Superior temporal gyrus (tissue), 1 donor: ENCODE results near the gene GLIPR2.
A peak's percentile ranks its signal among the peaks of the same experiment; 100 is the strongest.
"Not testable (repeated sequence)": the region's sequence is repeated elsewhere in the genome, so short reads cannot be mapped to it uniquely, and the experiment has no call there.

ENCODE experiments used
- DNase-seq: peaks from one replicate; pipeline ENCODE4 v3.0.0-alpha.2; 2016; ENCODE audit errors: extremely low spot score

Gene GLIPR2

DNA sequence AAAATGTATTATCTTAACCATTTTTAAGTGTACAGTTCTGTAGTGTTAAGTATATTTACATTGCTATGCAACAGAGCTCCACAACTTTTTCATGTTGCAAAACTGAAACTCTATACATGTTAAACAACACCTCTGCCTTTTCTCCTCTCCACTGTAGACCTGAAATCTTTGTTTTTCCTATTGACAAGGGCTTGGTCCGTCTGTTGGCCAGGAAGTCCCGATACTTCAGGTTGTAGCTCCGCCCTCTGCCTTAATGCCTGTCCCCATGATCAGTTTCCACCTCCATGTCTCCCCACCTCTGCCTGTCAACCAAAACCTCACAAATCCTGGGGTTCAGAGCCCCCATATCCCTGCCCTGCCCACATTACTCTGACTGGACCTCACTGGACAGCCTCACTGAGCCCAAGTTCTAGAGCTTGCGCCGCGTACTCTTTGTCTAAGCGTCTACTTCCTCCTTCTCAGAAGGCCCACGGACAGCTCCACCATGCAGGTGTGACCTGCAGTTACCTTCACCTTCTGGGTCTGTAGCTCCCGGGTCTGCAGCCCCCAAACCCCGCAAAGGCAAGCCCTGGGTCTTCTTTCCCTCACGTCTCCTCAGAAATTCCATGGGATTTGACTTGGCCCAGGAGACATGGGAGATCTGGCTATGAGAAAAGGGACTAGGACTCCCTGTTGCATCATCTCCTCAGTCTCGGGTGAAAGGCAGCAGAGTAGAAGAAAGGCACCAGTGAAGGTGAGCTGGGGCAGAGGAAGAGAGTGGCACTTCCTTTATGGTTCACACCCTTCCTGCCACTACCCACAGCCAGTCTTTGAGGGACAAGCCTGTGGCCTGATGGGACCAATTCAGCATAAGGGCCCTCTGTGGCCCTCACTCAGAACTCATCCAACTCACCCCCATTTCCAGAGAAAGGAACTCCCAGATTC lies 8.0 kb downstream of the GLIPR2 start:
- DNase-seq, result no peak

DNA sequence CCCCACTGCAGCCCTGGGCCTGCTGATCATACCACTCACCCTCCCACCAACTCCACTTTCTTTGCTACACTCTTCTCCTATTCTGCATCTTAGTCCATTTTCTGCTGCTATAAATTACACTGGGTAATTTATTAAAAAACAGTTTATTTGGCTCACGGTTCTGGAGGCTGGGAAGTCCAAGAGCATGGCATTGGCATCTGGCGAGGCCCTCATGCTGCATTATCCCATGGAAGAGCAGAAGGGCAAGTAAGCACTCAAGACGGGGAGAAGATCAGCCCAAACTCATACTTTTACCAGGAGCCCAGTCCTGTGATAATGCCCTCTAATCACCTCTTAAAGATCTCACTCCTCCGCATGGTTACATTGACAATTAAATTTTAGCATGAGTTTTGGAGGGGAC lies 9.4 kb downstream of the GLIPR2 start:
- no peak for DNase-seq

DNA sequence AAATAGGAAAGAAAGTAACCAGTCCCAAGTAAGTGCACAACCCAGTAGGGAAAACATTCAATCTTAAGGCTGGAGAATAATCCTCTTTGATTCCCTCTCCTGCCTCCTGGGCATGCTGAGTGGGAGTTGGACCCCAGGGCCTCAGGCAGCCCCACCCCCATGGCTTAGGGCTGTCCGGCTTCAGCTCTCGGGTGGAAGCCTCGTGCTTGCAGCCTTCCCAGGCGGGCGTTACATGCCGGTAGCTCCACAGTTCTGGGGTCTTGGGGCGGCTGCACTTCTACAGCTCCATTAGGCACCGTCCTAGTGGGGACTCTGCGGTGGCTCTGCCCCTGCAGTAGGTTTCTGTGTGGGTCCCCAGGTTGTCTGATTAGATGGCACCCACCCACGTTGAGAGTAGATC lies 10.1 kb downstream of the GLIPR2 start:
- DNase-seq, result no peak

DNA sequence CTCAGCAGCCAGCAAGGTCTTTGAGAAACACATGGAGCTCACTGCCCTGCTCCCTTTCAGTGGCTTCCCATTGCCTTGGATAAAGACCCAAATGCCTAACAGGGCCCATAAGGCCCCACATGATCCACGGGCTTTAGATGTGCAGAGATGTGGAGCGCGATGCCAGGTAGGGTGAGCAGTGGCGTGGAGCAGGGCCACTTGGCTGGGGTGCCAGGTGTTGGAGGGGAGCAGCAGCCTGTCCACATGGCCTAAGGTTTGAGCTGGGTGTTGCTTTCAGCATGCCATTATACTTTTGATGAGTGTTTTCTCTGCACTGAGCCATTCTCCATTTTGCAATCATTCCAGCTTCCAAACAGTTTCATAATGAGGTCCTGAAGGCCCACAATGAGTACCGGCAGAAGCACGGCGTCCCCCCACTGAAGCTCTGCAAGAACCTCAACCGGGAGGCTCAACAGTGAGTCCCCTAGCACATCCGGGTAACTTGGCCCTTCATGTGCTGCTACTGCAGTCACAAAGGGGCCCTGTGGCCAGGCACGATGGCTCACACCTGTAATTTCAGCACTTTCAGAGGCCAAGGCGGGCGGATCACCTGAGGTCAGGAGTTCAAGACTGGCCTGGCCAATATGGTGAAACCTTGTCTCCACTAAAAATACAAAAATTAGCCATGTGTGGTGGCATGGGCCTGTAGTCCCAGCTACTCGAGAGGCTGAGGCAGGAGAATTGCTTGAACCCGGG lies 11.1 kb downstream of the GLIPR2 start:
- no peak for DNase-seq

DNA sequence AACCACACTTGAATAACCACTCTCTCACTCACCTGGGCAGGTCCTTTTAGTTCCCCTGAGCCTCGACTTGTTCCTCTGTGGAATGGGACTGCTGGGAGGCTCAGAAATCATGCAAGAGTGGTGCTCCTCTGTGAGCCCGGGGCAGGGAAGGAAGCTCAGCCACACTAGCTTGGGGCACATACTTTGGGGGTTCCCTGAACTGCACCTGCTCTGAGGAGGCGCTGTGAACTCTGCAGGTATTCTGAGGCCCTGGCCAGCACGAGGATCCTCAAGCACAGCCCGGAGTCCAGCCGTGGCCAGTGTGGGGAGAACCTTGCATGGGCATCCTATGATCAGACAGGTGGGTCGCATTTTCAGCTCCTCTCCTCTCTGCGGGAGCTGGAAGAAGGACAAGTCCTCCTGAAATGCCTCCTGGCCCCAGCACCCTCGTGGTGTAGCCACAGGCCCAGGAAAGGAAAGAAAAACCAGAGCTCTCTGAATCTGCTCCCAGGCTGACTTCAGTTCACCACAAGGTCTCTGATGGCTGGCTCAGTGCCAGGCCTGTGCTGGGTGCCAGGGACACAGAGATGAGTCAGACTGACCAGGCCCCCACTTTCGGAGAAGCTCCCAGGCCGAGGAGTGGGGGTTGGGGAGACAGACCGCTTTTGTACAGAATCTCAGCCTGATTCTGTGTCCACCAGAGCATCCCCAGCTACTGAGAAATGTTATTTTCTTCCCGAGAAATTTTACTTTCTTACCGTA lies 11.9 kb downstream of the GLIPR2 start:
- peak; percentile 98 for DNase-seq

DNA sequence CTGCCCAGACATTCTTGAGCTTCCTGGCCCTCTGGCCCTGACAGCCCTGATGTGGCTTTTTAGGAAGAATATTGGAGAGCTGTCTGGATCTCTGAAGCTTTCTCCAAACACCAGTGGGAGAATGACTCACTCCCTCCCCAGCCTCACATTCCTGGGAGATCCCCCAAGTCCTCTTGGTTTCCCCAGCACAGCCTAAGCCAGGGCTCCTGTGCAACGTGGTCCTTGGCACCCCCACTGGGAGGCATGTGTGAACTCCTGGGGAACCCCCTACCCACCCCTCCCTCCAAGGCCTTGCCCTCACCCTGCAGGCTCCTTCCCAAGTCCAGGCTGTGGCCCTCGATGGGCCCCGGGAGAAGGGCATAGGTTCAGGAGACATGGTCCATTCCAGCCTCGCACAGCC lies 12.7 kb downstream of the GLIPR2 start:
- DNase-seq, result no peak

DNA sequence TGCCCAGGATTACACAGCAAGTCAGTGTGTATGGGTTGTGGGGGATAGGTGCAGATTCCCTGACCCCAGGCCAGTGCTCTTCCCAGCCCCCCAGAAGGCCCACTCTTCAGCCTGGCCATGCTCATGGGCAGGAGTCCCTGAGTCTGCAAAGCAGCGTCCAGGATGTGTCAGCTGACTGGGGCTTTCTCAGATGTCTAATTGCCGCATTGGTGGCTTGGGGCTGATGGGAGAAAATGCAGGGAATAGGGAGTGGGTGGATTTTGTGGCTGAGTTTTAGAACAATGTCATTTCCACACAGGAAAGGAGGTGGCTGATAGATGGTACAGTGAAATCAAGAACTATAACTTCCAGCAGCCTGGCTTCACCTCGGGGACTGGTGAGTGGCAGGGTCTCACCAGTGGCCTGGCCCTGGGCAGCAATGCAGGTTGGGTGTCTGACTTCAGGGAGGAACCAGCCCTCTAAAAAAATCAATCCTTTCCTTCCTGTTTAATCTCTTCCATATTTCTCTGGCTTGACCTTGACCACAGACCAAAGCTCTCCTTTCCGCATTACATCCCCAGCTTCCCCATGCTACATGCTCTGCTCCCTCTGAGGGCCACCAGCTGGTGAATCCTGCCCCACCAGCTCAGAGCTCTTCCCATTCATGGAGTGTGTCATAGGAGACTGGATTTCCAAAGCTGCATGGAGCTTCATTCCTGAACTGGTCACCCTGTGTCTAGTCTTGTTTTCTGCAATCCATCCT lies 14.2 kb downstream of the GLIPR2 start:
- DNase-seq, result no peak

DNA sequence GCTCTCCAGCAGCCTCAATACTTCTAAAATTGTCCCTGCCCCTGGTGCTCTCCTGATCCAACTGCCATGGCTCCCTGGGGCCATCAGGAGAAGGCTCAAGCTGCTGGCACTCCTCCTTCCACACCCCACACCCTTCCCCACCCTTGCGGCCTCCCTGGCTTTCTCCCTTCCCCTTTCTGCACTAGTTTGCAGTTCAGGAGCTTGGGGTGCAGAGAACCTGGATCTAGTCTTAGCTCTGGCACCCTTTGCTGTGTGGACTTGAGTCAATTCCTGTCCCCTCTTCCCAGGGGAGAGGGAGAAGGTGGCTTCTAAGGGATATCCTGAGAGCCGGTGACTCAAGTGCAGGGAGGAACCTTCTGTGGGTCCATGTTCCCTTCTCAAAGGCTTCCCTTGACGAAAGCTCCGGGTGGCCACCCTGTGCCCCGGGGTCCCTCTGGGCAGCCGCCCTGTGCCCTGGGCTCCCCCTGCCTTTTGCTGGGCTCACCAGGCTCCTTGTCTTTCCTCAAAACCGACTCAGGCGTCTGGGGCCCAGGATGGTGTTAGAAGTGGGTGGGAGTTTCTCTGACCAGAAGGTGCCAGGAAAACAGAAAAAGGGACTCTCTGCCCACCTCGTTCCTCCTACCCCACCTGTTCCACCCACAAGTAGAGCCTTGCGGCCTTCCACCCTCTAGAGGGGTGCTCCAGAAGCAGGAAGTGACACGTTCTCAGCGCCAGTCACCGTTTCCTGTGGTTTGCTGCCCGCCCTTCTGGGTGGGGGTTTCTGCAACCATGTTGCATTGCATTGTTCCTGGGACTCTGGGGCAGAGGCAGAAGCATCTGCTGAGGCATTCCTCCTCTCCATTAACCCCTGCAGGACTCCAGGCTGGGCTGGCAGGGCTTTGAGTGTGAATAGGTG lies 15.0 kb downstream of the GLIPR2 start:
- no peak for DNase-seq

DNA sequence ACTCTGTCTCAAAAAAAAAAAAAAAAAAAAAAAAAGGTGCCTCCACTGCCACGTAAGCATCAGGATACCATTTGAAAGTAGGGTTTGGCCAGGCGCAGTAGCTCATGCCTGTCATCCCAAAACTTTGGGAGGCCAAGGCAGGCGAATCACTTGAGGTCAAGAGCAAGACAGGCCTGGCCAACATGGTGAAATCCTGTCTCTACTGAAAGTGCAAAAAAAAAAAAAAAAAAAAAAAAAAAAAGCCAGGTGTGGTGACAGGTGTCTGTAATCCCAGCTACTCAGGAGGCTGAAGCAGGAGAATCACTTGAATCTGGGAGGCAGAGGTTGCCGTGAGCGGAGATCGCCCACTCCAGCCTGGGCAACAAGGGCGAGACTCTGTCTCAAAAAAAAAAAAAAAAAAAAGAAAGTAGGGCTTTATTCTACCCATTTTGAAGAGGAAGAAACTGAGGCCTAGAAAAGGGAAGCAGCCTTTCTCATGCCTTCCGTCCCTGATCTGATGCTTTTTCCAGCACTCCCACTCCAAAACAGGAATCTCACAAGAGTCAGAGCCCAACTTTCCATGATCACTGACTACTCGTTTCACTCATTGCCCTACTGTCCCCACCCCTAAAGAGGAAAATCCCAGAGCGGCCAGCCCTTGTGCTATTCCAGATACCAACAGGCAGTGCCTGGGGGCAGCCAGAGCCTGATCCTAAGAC lies 16.4 kb downstream of the GLIPR2 start:
- DNase-seq, result no peak

DNA sequence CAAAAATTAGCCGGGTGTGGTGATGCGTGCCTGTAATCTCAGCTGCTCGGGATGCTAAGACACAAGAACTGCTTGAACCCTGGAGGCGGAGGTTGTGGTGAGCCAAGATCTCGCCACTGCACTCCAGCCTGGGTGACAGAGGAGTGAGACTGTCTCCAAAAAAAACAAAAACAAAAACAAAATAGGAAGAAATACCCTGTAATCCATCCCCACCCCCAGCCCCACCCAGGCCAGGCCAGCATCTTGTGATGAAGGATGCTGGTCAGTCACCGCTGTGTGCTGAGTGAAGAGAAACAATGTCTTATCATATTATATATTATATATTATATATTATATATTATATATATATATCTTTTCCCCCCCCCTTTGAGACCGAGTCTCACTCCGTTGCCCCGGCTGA lies 17.2 kb downstream of the GLIPR2 start:
- DNase-seq, result no peak

DNA sequence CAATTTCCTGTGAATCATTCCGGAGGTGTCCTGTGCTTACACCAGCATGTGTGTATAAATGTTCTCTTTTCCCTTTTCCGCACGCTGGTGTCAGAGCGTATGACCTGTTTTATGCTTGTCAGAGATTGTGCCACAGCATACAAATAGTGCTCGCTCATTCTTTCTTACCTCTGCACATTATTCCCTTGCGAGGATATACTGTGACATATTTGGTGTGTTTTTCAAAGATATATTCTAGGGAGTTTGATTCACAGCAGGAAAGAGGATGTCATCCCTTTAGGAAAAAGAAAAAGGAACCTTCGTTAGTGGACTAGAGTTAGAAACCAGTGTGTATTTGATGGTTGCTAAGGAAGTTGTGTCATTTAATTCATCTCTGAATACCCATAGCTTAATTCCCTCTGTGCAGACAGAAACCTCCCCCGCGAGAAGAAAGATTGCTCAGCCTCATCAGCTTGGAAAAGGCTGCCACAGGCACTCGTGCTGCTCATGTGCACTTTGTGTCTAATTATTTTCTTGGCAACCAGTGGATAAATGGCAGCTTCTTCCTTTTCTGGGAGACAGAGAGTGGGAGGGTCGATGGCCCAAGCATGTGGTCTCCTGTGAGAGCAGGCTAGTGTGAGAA lies 17.9 kb downstream of the GLIPR2 start:
- peak; percentile 80 for DNase-seq

DNA sequence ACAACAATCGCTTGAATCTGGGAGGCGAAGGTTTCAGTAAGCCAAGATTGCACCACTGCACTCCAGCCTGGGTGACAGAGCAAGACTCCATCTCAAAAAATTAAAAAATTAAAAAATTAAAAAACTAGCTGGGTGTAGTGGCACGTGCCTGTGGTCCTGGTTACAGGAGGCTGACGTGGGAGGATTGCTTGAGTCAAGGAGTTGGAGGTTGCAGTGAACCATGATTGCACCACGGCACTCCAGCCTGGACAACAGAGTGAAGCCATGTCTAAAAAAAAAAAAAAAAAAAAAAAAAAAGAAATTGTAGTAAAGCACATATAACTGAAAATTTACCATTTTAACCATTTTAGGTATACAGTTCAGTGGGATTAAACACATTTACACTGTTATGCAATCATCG lies 19.6 kb downstream of the GLIPR2 start:
- DNase-seq, result no peak

DNA sequence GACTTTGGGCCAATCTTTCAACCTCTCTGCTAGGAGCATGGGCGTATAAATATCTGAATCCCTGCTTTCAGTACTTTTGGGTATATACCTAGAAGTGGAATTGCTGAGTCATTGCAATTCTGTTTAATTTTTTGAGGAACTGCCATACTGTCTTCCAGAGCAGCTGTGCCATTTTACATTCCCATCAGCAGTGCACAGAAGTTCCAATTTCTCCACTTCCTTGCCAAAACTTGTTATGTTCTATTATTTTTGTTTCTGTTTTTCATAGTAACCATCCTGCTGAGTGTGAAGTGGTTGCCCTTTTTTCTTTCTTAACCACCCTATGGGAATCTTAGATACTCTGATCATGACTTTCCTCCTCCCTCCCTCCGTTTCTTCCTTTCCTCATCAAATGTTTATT lies 21.6 kb downstream of the GLIPR2 start:
- DNase-seq, result no peak

DNA sequence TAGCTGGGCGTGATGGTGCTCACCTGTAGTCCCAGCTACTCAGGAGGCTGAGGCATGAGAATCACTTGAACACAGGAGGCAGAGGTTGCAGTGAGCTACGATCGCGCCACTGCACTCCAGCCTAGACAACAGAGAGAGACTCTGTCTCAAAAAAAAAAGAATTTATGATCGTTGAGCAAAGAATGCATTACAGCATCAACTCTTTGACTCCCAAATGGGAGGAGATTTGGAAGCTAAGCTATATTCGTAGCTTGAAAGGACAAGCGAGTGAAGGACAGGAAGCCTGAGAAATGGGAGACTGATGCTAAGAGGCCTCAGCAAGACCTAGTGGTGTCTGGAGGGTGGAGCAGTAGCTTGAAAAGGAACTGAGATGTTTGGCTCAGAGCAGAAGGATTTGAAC lies 22.4 kb downstream of the GLIPR2 start:
- DNase-seq, result no peak

DNA sequence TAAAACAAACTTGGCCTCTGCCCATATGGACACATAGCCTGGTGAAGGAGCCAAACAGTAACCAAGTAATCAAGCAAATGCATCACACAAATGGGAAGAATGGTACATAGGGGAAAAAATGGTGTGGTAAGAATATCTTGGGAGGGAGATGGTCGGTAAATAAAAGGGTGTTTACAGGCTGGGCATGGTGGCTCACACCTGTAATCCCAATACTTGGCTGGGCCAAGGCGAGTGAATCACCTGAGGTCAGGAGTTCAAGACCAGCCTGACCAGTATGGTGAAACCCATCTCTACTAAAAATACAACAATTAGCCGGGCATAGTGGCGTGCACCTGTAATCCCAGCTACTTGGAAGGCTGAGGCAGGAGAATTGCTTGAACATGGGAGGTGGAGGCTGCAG lies 23.0 kb downstream of the GLIPR2 start:
- DNase-seq, result not testable (repeated sequence)

DNA sequence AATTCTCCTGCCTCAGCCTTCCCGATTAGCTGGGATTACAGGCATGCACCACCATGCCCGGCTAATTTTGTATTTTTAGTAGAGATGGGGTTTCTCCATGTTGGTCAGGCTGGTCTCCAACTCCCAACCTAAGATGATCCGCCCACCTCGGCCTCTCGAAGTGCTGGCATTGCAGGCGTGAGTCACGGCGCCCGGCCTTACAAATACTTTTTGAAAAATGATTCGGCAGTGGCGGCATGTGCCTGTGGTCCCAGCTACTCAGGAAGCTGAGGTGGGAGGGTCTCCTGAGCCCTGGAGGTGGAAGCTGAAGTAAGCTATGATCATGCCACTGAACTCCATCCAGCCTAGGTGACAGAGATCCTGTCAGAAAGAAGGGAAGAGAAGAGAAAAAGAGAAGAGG lies 23.6 kb downstream of the GLIPR2 start:
- DNase-seq, result not testable (repeated sequence)

DNA sequence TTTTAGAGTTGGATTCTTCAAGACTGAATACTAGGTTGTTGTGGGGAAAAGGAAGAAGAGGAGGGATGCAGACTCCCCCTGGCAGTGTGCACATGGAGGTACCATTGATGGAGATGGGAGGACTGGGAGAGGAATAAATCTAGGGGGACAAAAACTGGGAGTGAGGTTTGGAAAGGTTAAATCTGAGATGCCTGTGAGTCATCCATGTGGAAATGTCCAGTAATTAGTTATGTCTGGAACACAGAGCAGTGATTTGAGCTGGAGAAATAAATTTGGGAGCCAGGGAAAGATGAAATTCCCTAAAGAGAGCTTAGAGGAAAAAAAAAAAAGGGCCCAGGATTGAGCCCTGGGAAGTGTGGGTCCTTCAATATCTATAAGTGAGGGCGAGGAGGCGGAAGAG lies 24.7 kb downstream of the GLIPR2 start:
- no peak for DNase-seq

DNA sequence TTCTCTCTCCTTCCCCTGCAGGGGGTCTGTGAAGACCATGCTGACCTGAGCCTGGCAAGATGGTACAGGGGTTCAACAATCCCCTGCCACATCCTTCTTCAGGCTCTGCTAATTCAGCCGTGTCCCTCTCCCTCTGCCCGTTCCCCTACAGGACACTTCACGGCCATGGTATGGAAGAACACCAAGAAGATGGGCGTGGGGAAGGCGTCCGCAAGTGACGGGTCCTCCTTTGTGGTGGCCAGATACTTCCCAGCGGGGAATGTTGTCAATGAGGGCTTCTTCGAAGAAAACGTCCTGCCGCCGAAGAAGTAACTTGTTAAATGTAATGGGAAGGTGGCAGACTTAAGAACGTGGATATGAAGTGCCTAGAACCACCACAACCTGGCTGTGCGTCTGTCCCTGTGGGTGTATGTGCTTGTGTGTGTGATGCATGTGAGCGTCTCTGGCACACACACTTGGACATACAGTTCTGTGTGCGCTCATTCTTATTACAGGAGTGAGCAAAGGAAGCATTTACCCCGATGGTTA lies 25.7 kb downstream of the GLIPR2 start:
- DNase-seq, result no peak

DNA sequence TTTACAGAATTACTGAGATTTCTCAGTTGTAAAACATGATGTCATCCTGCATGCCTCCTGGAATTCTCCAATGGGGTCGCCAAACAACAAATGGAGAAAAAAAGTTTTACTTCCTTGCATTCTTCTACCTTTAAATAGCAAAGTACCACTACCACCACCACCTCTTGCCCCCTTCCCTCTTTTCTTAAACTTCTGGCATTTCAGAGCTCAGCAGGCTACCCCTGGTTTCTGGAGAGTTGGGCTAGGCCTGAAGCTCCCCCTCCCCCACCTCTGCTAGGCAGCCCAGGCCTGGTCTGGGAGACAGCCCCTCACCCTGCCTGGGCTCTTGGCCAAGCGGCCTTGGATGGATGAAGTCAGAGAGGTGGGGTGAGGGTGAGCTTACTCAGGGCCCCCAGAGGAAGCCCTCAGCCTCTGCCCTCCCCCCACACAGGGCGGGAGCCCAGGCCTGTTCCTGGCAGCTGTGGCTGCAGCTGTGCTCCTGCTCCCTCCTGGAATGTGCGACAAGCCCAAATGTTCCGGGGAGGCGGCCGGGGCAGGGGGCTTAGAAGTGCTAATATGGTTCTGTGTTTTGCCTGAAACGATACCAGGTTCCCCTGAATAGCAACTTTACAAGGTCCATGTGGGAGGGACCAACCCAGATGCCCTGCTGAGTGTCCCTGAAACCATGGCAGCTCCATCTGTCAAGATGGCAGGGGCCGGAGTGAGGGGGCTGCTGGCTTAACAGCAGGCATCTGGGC lies 26.7 kb downstream of the GLIPR2 start:
- no peak for DNase-seq
